SIG-M5 treated with dmso at 0.1 percent for 504 hours (cell line): ENCODE data around the gene TET2.

Experiments
- DNase-seq: peaks from one replicate; lab custom pipeline; 2025; ENCODE audit not compliant: unreplicated experiment; lab: John Stamatoyannopoulos, UW

TET2 gene

GRCh38 chr4:105232374-105232773 lies 85.7 kb downstream of the TET2 start:
- DNase-seq, result no peak

- DNase-seq, result no peak
These were observed 87.9 kb downstream of the TET2 start for GRCh38 chr4:105234582-105234981.

- no peak for DNase-seq
These were observed 89.7 kb downstream of the TET2 start for GRCh38 chr4:105236202-105236915.

DNA sequence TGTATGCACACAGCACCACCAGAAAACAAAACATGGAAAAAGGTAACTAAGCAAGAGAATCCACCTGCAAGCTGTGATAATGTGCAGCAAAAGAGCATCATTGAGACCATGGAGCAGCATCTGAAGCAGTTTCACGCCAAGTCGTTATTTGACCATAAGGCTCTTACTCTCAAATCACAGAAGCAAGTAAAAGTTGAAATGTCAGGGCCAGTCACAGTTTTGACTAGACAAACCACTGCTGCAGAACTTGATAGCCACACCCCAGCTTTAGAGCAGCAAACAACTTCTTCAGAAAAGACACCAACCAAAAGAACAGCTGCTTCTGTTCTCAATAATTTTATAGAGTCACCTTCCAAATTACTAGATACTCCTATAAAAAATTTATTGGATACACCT lies 90.2 kb downstream of the TET2 start:
- no peak for DNase-seq

GRCh38 chr4:105240037-105240436 lies 93.4 kb downstream of the TET2 start:
- DNase-seq, result no peak

- DNase-seq, result no peak
These were observed 94.8 kb downstream of the TET2 start for GRCh38 chr4:105241451-105241850.

DNA sequence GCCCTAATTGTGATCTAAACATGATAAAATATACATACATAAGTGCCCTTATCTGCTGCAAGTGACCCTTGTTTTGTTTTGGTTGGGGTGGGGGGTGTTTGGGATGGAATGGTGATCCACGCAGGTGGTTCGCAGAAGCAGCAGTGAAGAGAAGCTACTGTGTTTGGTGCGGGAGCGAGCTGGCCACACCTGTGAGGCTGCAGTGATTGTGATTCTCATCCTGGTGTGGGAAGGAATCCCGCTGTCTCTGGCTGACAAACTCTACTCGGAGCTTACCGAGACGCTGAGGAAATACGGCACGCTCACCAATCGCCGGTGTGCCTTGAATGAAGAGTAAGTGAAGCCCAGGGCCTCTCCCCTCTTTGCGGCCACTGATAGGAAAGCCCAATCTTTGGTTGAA lies 96.8 kb downstream of the TET2 start:
- no peak for DNase-seq

- no peak for DNase-seq
These were observed 100.0 kb downstream of the TET2 start for GRCh38 chr4:105246712-105247111.

DNA sequence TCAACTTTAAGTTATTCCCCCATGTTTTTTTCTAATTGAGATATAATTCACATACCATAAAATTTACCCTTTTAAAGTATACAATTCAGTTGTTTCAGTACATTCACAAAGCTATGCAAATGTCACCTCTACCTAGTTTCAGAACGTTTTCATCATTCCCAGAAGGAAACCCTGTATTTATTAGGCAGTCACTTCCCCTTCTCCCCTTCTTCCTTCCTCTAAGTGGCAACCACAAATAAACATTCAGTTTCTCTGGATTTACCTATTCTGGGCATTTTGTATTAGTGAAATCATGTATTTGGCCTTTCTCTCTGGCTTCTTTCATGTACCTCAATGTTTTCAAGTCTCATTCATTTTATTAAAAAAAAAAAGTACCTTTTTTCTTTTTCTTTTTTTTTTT lies 101.9 kb downstream of the TET2 start:
- no peak for DNase-seq

GRCh38 chr4:105257817-105258495 lies 111.3 kb downstream of the TET2 start:
- no peak for DNase-seq

DNA sequence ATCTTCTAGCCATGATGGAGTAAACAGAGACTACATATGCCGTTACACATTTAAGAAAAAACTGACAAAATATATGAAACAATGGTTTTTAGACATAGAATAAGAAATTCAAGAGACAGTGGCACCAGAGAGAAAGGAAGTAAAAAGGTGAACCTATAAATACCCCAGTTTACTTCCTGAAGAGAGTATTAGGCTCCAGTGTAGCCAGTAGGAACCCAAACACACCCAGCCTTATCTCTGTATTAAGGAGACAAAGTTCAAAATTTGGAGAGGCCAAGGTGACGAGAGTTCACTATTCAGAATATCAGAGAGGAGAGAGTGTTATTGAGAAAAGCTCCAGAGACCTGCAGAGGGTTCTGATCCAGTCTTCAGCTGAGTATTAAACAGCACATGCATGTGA lies 119.0 kb downstream of the TET2 start:
- DNase-seq, result no peak

DNA sequence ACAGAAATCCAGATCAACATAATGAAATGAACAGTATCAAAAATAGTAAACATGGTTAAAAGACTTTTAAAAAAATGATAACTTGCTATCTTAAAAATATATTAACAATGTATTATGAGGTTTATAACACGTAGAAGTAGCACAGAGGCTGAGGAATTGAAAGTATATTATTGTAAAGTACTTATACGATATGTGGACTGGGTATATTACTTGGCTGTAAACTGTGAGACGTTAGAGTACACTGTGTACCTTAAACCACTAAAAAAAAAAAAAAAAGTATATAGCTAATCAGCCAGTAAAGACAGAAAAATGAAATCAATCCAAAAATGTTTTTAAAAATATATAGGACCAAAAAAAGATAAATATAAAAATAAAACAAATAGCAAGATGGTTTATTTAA lies 120.6 kb downstream of the TET2 start:
- DNase-seq, result no peak

DNA sequence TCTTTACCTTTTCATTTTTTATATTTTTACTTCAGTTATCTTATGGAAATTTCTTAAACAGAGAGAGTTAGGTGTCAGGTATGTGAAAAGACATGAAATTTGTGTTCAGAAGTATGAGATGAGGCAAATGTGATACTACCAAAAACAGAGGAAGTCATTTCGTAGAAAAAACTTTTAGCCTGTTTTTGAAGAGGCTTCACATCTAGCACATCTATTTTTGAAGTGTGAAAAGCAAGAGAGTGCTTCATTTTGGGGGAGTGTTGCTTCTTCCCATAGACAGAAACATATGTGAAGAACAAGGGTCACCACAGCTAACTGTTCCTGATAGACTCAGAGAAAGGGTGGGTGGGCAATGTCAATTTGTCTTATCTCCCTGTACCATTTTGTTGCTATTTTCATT lies 125.3 kb downstream of the TET2 start:
- DNase-seq, result no peak

DNA sequence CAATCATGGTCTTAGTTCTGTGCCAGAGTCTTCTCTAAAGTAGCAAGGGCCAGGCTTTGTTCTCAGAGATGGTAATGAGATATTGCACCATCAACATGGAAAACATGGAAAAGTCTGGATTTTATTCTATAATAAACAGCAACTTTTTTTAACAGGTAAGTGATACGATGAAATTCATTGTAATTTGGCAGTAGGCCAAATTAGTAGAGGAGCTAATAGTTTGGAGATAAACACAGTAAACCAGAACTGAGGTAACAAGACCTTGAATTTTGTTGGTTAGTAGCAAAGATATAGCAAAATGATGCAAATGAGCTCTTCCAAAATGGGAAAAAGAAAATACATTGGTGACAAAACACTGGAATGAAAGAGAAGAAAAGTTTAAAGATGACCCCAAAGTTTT lies 126.6 kb downstream of the TET2 start:
- DNase-seq, result no peak

DNA sequence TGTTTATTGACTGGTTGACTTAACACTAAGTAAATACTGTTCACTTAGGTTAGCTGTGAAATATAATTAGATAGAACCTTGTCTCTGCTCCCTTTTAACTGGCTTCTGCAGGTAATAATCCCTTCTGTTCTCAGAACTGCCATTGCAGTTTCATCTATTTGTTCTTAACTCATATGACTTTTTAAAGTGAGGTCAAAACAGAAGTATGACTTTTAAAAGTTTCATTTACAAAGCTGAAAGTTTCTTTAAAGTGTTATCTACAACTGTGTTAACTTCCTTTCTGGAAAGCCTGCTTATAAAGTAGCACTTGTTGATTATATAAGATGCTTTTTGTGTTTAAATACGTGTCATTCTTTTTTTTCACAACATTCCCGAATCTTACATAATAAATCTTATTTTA lies 127.4 kb downstream of the TET2 start:
- DNase-seq, result no peak

- no peak for DNase-seq
These were observed 127.8 kb downstream of the TET2 start for GRCh38 chr4:105274504-105274903.

GRCh38 chr4:105276361-105277104 lies 129.9 kb downstream of the TET2 start:
- no peak for DNase-seq

DNA sequence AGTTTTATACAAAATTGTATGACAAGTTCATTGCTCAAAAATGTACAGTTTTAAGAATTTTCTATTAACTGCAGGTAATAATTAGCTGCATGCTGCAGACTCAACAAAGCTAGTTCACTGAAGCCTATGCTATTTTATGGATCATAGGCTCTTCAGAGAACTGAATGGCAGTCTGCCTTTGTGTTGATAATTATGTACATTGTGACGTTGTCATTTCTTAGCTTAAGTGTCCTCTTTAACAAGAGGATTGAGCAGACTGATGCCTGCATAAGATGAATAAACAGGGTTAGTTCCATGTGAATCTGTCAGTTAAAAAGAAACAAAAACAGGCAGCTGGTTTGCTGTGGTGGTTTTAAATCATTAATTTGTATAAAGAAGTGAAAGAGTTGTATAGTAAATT lies 131.0 kb downstream of the TET2 start:
- no peak for DNase-seq

DNA sequence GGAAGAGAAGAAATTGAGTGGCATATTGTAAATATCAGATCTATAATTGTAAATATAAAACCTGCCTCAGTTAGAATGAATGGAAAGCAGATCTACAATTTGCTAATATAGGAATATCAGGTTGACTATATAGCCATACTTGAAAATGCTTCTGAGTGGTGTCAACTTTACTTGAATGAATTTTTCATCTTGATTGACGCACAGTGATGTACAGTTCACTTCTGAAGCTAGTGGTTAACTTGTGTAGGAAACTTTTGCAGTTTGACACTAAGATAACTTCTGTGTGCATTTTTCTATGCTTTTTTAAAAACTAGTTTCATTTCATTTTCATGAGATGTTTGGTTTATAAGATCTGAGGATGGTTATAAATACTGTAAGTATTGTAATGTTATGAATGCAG lies 132.6 kb downstream of the TET2 start:
- no peak for DNase-seq

DNA sequence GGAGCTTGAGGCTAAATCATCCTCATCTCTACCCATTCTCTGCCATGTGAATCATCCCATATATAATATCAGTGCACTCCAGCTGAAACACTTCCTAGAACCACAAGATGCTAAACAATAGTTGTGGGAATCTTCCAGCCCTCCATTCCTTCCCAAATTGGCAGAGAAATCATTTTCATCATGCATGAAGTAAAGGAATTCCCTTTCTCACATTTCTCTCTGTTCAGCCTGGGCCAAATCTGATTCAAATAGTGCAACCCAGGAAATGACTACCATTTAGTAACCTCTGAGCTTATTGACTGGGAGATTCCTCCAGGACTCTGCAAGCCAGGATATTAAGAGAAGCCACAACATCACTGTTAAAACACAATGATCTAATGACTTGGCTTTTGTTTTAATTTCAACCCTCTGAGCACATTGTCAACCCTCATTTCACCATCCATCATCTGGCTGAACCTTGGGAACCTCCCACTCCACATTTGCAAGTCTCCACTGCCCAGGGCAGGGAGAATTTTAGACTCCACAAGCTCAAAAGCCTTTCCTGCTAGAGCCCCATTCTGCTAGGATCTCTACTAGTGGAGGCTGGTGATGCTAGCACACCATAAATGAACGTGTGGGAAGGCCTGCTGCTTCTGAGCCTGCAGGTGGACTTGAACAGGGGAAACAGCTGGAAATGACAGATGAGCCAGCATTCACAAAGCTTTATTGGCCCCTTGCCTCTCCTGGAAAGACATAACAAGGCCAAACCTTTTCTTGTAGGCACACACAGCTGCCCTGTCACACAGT lies 133.9 kb downstream of the TET2 start:
- DNase-seq, result no peak

GRCh38 chr4:105281124-105281415 lies 134.4 kb downstream of the TET2 start:
- no peak for DNase-seq

- no peak for DNase-seq
These were observed 135.8 kb downstream of the TET2 start for GRCh38 chr4:105282489-105282888.
